BJ (cell line): Measurements from ENCODE around the gene ZNF865. TPM values are rescaled to one million over a fixed set of nuclear protein-coding genes. Genes with fewer than 3 reads are reported as not detected.

Experiments used
- CTCF ChIA-PET: fragments of 350-600 bp; formaldehyde crosslinking; extraction: SDS; loops from one replicate; lab custom pipeline; 2021; ENCODE audit warnings: antibody characterized with exemption, inconsistent platforms; lab: Yijun Ruan, JAX
- POLR2A ChIA-PET: fragments of 300-600 bp; sonication (Branson Sonifier 250); formaldehyde crosslinking; extraction: SDS; loops from one replicate; lab custom pipeline; 2021; ENCODE audit warnings: antibody characterized with exemption; lab: Charles Lee
- DNase-seq: peaks from one replicate; pipeline ENCODE4 v3.0.0-alpha.2; 2011; ENCODE audit warnings: low read depth
- H3K27me3 ChIP-seq: 2 replicates; pipeline ENCODE4 v1.6.0; 2011; ENCODE audit warnings: low read length; ENCODE audit not compliant: control insufficient read depth, insufficient read depth
- H3K36me3 ChIP-seq: 2 replicates; pipeline ENCODE4 v1.5.1; 2011; ENCODE audit warnings: low read length; ENCODE audit not compliant: control insufficient read depth, insufficient read depth
- H3K4me3 ChIP-seq: 2 replicates; pipeline ENCODE4 v1.5.1; 2011; ENCODE audit warnings: low read depth, mild to moderate bottlenecking, control low read depth, low read length
- CTCF ChIP-seq: IDR thresholded peaks from 2 replicates; pipeline ENCODE4 v1.5.1; 2011; ENCODE audit warnings: low read depth, mild to moderate bottlenecking, control low read depth, inconsistent platforms, low read length, moderate library complexity; ENCODE audit not compliant: insufficient read depth
- polyA plus RNA-seq: library from polyadenylated mRNA; depleted of rRNA; stranded (reverse); fragments of >200 nt; gene quantifications from 2 replicates; pipeline ENCODE4 v1.2.3, GENCODE V29; 2011

Gene ZNF865
- polyA plus RNA-seq, 1 experiment = 1.4 TPM

GRCh38 chr19:55637534-55637933, 32.1 kb downstream of the ZNF865 start:
- H3K27me3 ChIP-seq = no peaks in the 10 kb centered on the region
- H3K4me3 ChIP-seq = no peak overlapping the region
- POLR2A ChIA-PET = no interaction called here
- CTCF ChIA-PET = interaction anchor here (1.1 to 1.8 kb wide), 2 partner anchors 13 to 17 kb away, joined by 4 to 5 read pairs; partner anchors contain the start of genes U2AF2 and ZNF784
- DNase-seq = no peak
- H3K36me3 ChIP-seq = no peaks in the 10 kb centered on the region; the same call in 1 of the 2 replicates
- TF ChIP-seq CTCF = no peak

- no peaks in the 10 kb centered on the region; the same call in 1 of the 2 replicates for H3K36me3 ChIP-seq
- H3K4me3 ChIP-seq = no peak overlapping the region
- H3K27me3 ChIP-seq = no peaks in the 10 kb centered on the region
- peak; percentile 55 for TF ChIP-seq CTCF
- ChIA-PET POLR2A (no interaction called here), CTCF (interaction anchor here (1.0 to 2.5 kb wide), 4 partner anchors 12 to 33 kb away, joined by 3 to 9 read pairs (median 6); partner anchors contain the start of gene U2AF2)
- DNase-seq = no peak
Observed at GRCh38 chr19:55638864-55639359, 33.5 kb downstream of the ZNF865 start.

- POLR2A ChIA-PET = interaction anchor here (0.9 kb wide), 1 partner anchor 14 kb away, joined by 4 read pairs; no protein-coding TSS in a partner anchor
- H3K27me3 ChIP-seq = no peaks in the 10 kb centered on the region
- CTCF ChIA-PET = interaction anchor here (0.8 to 2.5 kb wide), 5 partner anchors 13 to 35 kb away, joined by 3 to 9 read pairs (median 3); partner anchors contain the start of genes U2AF2 and ZNF865
- TF ChIP-seq CTCF = peak; percentile 60
- DNase-seq = no peak
- peak overlapping the region; percentile 75 for H3K4me3 ChIP-seq
- peaks cover 2% of the 10 kb centered on the region for H3K36me3 ChIP-seq
Observed at GRCh38 chr19:55640043-55640576, 34.7 kb downstream of the ZNF865 start.

GRCh38 chr19:55640577-55641425, 35.4 kb downstream of the ZNF865 start, which contains the start of gene ZNF580:
TSS of gene ZNF580 (plus strand) at chr19:55641002. CDS start at chr19:55642509, 1,507 bp downstream.
- no peak for DNase-seq
- CTCF ChIA-PET = interaction anchor here (1.4 to 2.5 kb wide), 3 partner anchors 14 to 31 kb away, joined by 3 to 9 read pairs (median 8); partner anchors contain the start of gene U2AF2
- peaks cover 5% of the 10 kb centered on the region for H3K36me3 ChIP-seq
- POLR2A ChIA-PET = interaction anchor here (0.6 to 0.9 kb wide), 2 partner anchors 13 to 162 kb away, joined by 3 to 4 read pairs; no protein-coding TSS in a partner anchor
- TF ChIP-seq CTCF = no peak
- no peaks in the 10 kb centered on the region for H3K27me3 ChIP-seq
- peak within 1 kb of the TSS; percentile 75 for H3K4me3 ChIP-seq
